Nephron progenitor cell (in vitro differentiated cells): ENCODE data around the gene BCL2L14.

Experiments
- DNase-seq: peaks from one replicate; pipeline ENCODE4 v3.0.0; 2021
- H3K27ac Mint-ChIP-seq: 2 replicates; pipeline ENCODE4 v1.8.0; 2021; ENCODE audit warnings: mild to moderate bottlenecking, moderate library complexity, mixed read lengths
- H3K27me3 Mint-ChIP-seq: 2 replicates; pipeline ENCODE4 v1.8.0; 2021; ENCODE audit warnings: mild to moderate bottlenecking, low read depth, mixed read lengths; ENCODE audit not compliant: poor library complexity
- H3K36me3 Mint-ChIP-seq: 2 replicates; pipeline ENCODE4 v1.8.0; 2021; ENCODE audit warnings: low read depth, mixed read lengths
- H3K4me1 Mint-ChIP-seq: 2 replicates; pipeline ENCODE4 v1.8.0; 2021; ENCODE audit warnings: mixed read lengths
- H3K4me3 Mint-ChIP-seq: 2 replicates; pipeline ENCODE4 v1.8.0; 2021; ENCODE audit warnings: mild to moderate bottlenecking, moderate library complexity, mixed read lengths
- H3K9me3 Mint-ChIP-seq: 2 replicates; pipeline ENCODE4 v1.8.0; 2021; ENCODE audit warnings: mild to moderate bottlenecking, moderate library complexity, mixed read lengths
- CTCF ChIP-seq: fragments of 200-600 bp; sonication (generic); IDR thresholded peaks from 2 replicates; pipeline ENCODE4 v1.5.0; 2021; ENCODE audit warnings: antibody characterized with exemption

BCL2L14 gene

GRCh38 chr12:12033824-12034223 lies 36.9 kb upstream of the BCL2L14 start:
- no peak for TF ChIP-seq CTCF
- H3K27ac Mint-ChIP-seq: no peak overlapping the region
- peaks cover 8% of the 10 kb centered on the region for H3K4me1 Mint-ChIP-seq
- peaks cover 10% of the 10 kb centered on the region for H3K27me3 Mint-ChIP-seq
- H3K4me3 Mint-ChIP-seq: no peak overlapping the region
- H3K36me3 Mint-ChIP-seq: no peaks in the 10 kb centered on the region
- peaks cover 10% of the 10 kb centered on the region for H3K9me3 Mint-ChIP-seq
- DNase-seq: no peak

- Mint-ChIP-seq H3K36me3 (no peaks in the 10 kb centered on the region), H3K9me3 (peaks cover 10% of the 10 kb centered on the region), H3K4me1 (peaks cover 8% of the 10 kb centered on the region), H3K27me3 (peaks cover 5% of the 10 kb centered on the region), H3K27ac (no peak overlapping the region), H3K4me3 (no peak overlapping the region)
- no peak for DNase-seq
- no peak for TF ChIP-seq CTCF
These were observed 36.4 kb upstream of the BCL2L14 start for GRCh38 chr12:12034344-12034743.

- no peak overlapping the region for H3K4me3 Mint-ChIP-seq
- H3K36me3 Mint-ChIP-seq: no peaks in the 10 kb centered on the region
- H3K9me3 Mint-ChIP-seq: peaks cover 4% of the 10 kb centered on the region
- no peak for TF ChIP-seq CTCF
- no peak for DNase-seq
- H3K27ac Mint-ChIP-seq: no peak overlapping the region
- peaks cover 5% of the 10 kb centered on the region for H3K27me3 Mint-ChIP-seq
- peaks cover 8% of the 10 kb centered on the region for H3K4me1 Mint-ChIP-seq
These were observed 35.5 kb upstream of the BCL2L14 start for GRCh38 chr12:12035229-12035628.

GRCh38 chr12:12036901-12037300 lies 33.8 kb upstream of the BCL2L14 start:
- peaks cover 4% of the 10 kb centered on the region for H3K9me3 Mint-ChIP-seq
- no peak for DNase-seq
- peaks cover 8% of the 10 kb centered on the region for H3K4me1 Mint-ChIP-seq

GRCh38 chr12:12039897-12040296 lies 30.8 kb upstream of the BCL2L14 start:
- Mint-ChIP-seq H3K4me3 (no peak overlapping the region), H3K27me3 (peaks cover 3% of the 10 kb centered on the region), H3K36me3 (no peaks in the 10 kb centered on the region), H3K4me1 (no peaks in the 10 kb centered on the region), H3K9me3 (peaks cover 4% of the 10 kb centered on the region), H3K27ac (no peak overlapping the region)
- DNase-seq: no peak
- no peak for TF ChIP-seq CTCF

More at GRCh38 chr12:12036901-12037300, 33.8 kb upstream of the BCL2L14 start:
- peaks cover 4% of the 10 kb centered on the region for H3K27me3 Mint-ChIP-seq
- H3K27ac Mint-ChIP-seq: no peak overlapping the region
- H3K36me3 Mint-ChIP-seq: no peaks in the 10 kb centered on the region
- H3K4me3 Mint-ChIP-seq: no peak overlapping the region
- TF ChIP-seq CTCF: no peak

- no peak for TF ChIP-seq CTCF
- Mint-ChIP-seq H3K36me3 (no peaks in the 10 kb centered on the region), H3K27me3 (peaks cover 3% of the 10 kb centered on the region), H3K9me3 (no peaks in the 10 kb centered on the region), H3K4me1 (peaks cover 9% of the 10 kb centered on the region), H3K27ac (no peak overlapping the region), H3K4me3 (no peak overlapping the region)
- no peak for DNase-seq
These were observed 24.3 kb upstream of the BCL2L14 start for GRCh38 chr12:12046401-12046800.
